K562 (cell line): ENCODE measurements around the gene TXNRD2. TPM values are rescaled to one million over a fixed set of nuclear protein-coding genes. Genes with fewer than 3 reads are reported as not detected.

Experiments
- MBD2 ChIP-seq: sonication (generic); IDR thresholded peaks from 2 replicates; pipeline ENCODE4 v1.6.1; 2016; ENCODE audit warnings: low read depth, borderline replicate concordance
- MTA3 ChIP-seq: fragments of 450-650 bp; formaldehyde crosslinking; IDR thresholded peaks from 2 replicates; pipeline ENCODE4 v1.6.1; 2017; ENCODE audit warnings: mild to moderate bottlenecking, borderline replicate concordance
- ZNF668 ChIP-seq: fragments of 250-450 bp; sonication (Bioruptor Pico); IDR thresholded peaks from 2 replicates; pipeline ENCODE4 v1.8.0; 2022; ENCODE audit warnings: mild to moderate bottlenecking, inconsistent platforms
- polyA plus RNA-seq, 8 experiments: library from polyadenylated mRNA; depleted of rRNA in 4 of 8; stranded (reverse) in 5 of 8; unstranded in 3 of 8; fragments of >200 nt; fragmentation: Nextera tagmentation in 2 of 8; fragmentation: Illumina TruSeq in 1 of 8; extraction: Ambion mirVana in 2 of 8; extraction: Trizol in 1 of 8; gene quantifications; 2 replicates each; pipeline versions ENCODE4 v1.2.1 to v1.2.3, GENCODE V29; 2011 to 2014; ENCODE audit warnings: inconsistent platforms in 1 of 8, missing spikeins in 1 of 8
- total RNA-seq, 7 experiments: library from RNA; depleted of rRNA in 6 of 7; stranded (reverse); fragments of >200 nt in 6 of 7; fragmentation: Illumina TruSeq in 2 of 7; extraction: Trizol in 2 of 7; gene quantifications; 2 replicates each; pipeline versions ENCODE4 v1.2.1 to v1.2.3, GENCODE V29; 2011 to 2021; ENCODE audit warnings: low replicate concordance in 1 of 7
- TF ChIP-seq, protein P1 (sequence below): fragments of 450-650 bp; IDR thresholded peaks from 2 replicates; pipeline ENCODE4 v1.6.1; 2016; ENCODE audit warnings: mild to moderate bottlenecking, moderate library complexity
- TF ChIP-seq, protein P2 (sequence below): IDR thresholded peaks from 2 replicates; pipeline ENCODE4 v1.6.1; 2011; ENCODE audit warnings: borderline replicate concordance, low read depth, mild to moderate bottlenecking, moderate library complexity, low read length; ENCODE audit not compliant: insufficient read depth, poor library complexity, severe bottlenecking

Gene TXNRD2
- total and polyA plus RNA-seq, 9 of the 15 experiments (the other 6 are each of a cell fraction or from before 2014, with no cell fraction given): 3.3 to 80.2 (median 49.4) TPM

DNA sequence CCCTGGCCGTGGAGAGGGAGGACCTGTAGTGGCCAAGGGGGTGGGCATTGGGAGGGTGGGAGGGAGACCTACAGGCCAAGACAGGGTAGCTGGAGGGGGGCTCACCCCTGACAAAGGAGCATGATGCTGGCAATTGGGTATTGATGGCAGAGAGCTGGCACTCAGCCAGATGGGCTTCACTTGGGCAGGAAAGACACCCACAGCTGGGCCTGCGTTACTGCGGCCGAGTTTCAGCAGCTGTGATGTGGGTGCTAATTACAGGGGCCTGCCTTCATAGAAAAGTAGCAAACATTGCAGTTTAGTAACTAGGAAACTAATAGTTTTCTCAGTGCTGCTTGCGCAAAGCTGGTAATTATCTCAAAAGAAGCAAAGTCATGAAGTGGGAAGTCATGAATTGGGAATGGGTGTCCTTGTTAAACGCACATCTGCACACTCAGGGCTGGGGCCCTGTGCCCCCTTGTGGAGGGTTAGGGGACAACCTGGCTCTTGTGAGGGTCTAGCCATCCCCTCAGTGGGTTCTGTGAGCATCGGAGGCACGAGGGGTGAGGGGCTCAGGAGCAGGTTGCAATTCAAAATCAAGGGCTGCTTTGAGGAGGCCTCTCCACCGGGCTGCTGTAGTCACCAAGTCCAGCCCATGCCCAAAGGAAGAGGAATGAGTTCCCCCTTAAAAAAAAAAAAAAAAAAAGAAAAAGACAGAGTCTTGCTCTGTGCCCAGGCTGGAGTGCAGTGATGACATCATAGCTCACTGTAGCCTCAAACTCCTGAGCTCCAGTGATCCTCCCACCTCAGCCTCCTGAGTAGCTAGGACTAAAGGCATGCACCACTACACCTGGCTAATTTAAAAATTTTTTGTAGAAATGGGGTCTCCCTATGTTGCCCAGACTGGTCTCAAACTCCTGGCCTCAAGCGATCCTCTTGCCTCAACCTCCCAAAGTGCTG lies 24.4 kb upstream of the TXNRD2 start (continued):
- TF ChIP-seq, protein P1, sequence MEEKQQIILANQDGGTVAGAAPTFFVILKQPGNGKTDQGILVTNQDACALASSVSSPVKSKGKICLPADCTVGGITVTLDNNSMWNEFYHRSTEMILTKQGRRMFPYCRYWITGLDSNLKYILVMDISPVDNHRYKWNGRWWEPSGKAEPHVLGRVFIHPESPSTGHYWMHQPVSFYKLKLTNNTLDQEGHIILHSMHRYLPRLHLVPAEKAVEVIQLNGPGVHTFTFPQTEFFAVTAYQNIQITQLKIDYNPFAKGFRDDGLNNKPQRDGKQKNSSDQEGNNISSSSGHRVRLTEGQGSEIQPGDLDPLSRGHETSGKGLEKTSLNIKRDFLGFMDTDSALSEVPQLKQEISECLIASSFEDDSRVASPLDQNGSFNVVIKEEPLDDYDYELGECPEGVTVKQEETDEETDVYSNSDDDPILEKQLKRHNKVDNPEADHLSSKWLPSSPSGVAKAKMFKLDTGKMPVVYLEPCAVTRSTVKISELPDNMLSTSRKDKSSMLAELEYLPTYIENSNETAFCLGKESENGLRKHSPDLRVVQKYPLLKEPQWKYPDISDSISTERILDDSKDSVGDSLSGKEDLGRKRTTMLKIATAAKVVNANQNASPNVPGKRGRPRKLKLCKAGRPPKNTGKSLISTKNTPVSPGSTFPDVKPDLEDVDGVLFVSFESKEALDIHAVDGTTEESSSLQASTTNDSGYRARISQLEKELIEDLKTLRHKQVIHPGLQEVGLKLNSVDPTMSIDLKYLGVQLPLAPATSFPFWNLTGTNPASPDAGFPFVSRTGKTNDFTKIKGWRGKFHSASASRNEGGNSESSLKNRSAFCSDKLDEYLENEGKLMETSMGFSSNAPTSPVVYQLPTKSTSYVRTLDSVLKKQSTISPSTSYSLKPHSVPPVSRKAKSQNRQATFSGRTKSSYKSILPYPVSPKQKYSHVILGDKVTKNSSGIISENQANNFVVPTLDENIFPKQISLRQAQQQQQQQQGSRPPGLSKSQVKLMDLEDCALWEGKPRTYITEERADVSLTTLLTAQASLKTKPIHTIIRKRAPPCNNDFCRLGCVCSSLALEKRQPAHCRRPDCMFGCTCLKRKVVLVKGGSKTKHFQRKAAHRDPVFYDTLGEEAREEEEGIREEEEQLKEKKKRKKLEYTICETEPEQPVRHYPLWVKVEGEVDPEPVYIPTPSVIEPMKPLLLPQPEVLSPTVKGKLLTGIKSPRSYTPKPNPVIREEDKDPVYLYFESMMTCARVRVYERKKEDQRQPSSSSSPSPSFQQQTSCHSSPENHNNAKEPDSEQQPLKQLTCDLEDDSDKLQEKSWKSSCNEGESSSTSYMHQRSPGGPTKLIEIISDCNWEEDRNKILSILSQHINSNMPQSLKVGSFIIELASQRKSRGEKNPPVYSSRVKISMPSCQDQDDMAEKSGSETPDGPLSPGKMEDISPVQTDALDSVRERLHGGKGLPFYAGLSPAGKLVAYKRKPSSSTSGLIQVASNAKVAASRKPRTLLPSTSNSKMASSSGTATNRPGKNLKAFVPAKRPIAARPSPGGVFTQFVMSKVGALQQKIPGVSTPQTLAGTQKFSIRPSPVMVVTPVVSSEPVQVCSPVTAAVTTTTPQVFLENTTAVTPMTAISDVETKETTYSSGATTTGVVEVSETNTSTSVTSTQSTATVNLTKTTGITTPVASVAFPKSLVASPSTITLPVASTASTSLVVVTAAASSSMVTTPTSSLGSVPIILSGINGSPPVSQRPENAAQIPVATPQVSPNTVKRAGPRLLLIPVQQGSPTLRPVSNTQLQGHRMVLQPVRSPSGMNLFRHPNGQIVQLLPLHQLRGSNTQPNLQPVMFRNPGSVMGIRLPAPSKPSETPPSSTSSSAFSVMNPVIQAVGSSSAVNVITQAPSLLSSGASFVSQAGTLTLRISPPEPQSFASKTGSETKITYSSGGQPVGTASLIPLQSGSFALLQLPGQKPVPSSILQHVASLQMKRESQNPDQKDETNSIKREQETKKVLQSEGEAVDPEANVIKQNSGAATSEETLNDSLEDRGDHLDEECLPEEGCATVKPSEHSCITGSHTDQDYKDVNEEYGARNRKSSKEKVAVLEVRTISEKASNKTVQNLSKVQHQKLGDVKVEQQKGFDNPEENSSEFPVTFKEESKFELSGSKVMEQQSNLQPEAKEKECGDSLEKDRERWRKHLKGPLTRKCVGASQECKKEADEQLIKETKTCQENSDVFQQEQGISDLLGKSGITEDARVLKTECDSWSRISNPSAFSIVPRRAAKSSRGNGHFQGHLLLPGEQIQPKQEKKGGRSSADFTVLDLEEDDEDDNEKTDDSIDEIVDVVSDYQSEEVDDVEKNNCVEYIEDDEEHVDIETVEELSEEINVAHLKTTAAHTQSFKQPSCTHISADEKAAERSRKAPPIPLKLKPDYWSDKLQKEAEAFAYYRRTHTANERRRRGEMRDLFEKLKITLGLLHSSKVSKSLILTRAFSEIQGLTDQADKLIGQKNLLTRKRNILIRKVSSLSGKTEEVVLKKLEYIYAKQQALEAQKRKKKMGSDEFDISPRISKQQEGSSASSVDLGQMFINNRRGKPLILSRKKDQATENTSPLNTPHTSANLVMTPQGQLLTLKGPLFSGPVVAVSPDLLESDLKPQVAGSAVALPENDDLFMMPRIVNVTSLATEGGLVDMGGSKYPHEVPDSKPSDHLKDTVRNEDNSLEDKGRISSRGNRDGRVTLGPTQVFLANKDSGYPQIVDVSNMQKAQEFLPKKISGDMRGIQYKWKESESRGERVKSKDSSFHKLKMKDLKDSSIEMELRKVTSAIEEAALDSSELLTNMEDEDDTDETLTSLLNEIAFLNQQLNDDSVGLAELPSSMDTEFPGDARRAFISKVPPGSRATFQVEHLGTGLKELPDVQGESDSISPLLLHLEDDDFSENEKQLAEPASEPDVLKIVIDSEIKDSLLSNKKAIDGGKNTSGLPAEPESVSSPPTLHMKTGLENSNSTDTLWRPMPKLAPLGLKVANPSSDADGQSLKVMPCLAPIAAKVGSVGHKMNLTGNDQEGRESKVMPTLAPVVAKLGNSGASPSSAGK: no peak
- TF ChIP-seq ZNF668: 0 out of 2 replicates have a peak, but pooled peaks have one; percentile 55
- TF ChIP-seq, protein P2, sequence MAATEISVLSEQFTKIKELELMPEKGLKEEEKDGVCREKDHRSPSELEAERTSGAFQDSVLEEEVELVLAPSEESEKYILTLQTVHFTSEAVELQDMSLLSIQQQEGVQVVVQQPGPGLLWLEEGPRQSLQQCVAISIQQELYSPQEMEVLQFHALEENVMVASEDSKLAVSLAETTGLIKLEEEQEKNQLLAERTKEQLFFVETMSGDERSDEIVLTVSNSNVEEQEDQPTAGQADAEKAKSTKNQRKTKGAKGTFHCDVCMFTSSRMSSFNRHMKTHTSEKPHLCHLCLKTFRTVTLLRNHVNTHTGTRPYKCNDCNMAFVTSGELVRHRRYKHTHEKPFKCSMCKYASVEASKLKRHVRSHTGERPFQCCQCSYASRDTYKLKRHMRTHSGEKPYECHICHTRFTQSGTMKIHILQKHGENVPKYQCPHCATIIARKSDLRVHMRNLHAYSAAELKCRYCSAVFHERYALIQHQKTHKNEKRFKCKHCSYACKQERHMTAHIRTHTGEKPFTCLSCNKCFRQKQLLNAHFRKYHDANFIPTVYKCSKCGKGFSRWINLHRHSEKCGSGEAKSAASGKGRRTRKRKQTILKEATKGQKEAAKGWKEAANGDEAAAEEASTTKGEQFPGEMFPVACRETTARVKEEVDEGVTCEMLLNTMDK: peak; percentile 86
- TF ChIP-seq MTA3: peak; percentile 45; the same call in 1 of the 2 replicates
- TF ChIP-seq MBD2: no peak
